Upper lobe of left lung (tissue), 6 donors: ENCODE data around the gene JOSD1. TPM values are rescaled to one million over a fixed set of nuclear protein-coding genes. Genes with fewer than 3 reads are reported as not detected.

Experiments
- ATAC-seq, 2 donors: fragments of 200-7000 bp; cut with Tn5 transposase; one replicate each; pipeline ENCODE4 v1.9.1; 2022; ENCODE audit warnings: mild to moderate bottlenecking in 2 of 2, moderate library complexity in 2 of 2; ENCODE audit not compliant: low FRiP score in 2 of 2
- DNase-seq, 2 donors: peaks; one replicate each; pipeline ENCODE4 v3.0.0-alpha.2; 2019 to 2020
- H3K27ac ChIP-seq, 4 donors: fragments of 200-600 bp; sonication (generic); one replicate each; pipeline ENCODE4 v1.5.1; 2016 to 2019
- H3K27me3 ChIP-seq, 4 donors: fragments of 200-600 bp; sonication (generic); one replicate each; pipeline ENCODE4 v1.5.1; 2017 to 2019
- H3K36me3 ChIP-seq, 4 donors: fragments of 200-600 bp; sonication (generic); one replicate each; pipeline ENCODE4 v1.5.1; 2016 to 2019
- H3K4me1 ChIP-seq, 4 donors: fragments of 200-600 bp; sonication (generic); one replicate each; pipeline ENCODE4 v1.5.1; 2018 to 2019
- H3K4me3 ChIP-seq, 4 donors: fragments of 200-600 bp; sonication (generic); one replicate each; pipeline ENCODE4 v1.5.1; 2017 to 2019; ENCODE audit warnings: mild to moderate bottlenecking in 2 of 4, moderate library complexity in 1 of 4
- H3K9me3 ChIP-seq, 4 donors: fragments of 200-600 bp; sonication (generic); one replicate each; pipeline ENCODE4 v1.5.1; 2018 to 2019
- EP300 ChIP-seq, 4 donors: sonication (generic); formaldehyde crosslinking; IDR thresholded peaks; one replicate each; pipeline ENCODE4 v1.5.1; 2017; ENCODE audit warnings: antibody characterized with exemption in 4 of 4, control low read depth in 2 of 4
- POLR2A ChIP-seq, 4 donors: fragments of 450-650 bp; IDR thresholded peaks; one replicate each; pipeline ENCODE4 v1.5.1; 2016 to 2017; ENCODE audit warnings: antibody characterized with exemption in 4 of 4, mild to moderate bottlenecking in 2 of 4
- POLR2AphosphoS5 ChIP-seq, 2 donors: sonication (generic); formaldehyde crosslinking; IDR thresholded peaks; one replicate each; pipeline ENCODE4 v1.5.1; 2017; ENCODE audit warnings: antibody characterized with exemption in 2 of 2
- WGBS, 2 donors: methylation state at CpG; one replicate each; pipeline ENCODE4 v1.1.5; 2017 to 2018; 5-methylcytosine and 5-hydroxymethylcytosine counted together
- total RNA-seq, 6 donors: library from RNA; depleted of rRNA in 4 of 6; stranded (reverse); fragments of >200 nt in 4 of 6; gene quantifications; one replicate each; pipeline versions ENCODE4 v1.1.0 to v1.2.1, GENCODE V29; 2016 to 2021
- TF ChIP-seq, protein P1 (sequence below), 6 experiments: fragments of 450-650 bp in 4 of 6; fragments of 200-600 bp in 2 of 6; sonication (generic) in 2 of 6; IDR thresholded peaks; one replicate each; pipeline ENCODE4 v1.5.1; 2016 to 2019; ENCODE audit warnings: antibody characterized with exemption in 6 of 6
- donor health status: DM: no; HTN: no; CAD: no; lungs with moderate emphysema.
- donor health status: DM: no; HTN: yes; CAD: no; lungs with severe emphysema.

Gene JOSD1
- total RNA-seq, 6 donors from 2014 or later = 47.1 to 84.8 (median 67.3) TPM

GRCh38 chr22:38707346-38707745 lies 6.6 kb upstream of the JOSD1 start:
- H3K27me3 ChIP-seq = no peaks in the 10 kb centered on the region
- H3K4me1 ChIP-seq = peaks cover 30 to 44% (median 35%) of the 10 kb centered on the region in 4 donors
- DNase-seq (no peak), ATAC-seq (no peak)
- peak overlapping the region in 3 of 4 donors; percentile 61 to 99 (median 80) for H3K4me3 ChIP-seq
- peak overlapping the region; percentile 94 to 99 (median 98) for H3K27ac ChIP-seq
- WGBS, 2 donors = 31% methylated on average over 2 of the region's 2 CpGs
- H3K9me3 ChIP-seq = no peaks in the 10 kb centered on the region
- peaks cover 0 to 16% (median 6%) of the 10 kb centered on the region in 4 donors for H3K36me3 ChIP-seq
- TF ChIP-seq POLR2A (IDR thresholded peaks at IDR 0.05) (no peak), EP300 (IDR thresholded peaks at IDR 0.05) (no peak), POLR2AphosphoS5 (IDR thresholded peaks at IDR 0.05) (no peak)
- TF ChIP-seq, protein P1, sequence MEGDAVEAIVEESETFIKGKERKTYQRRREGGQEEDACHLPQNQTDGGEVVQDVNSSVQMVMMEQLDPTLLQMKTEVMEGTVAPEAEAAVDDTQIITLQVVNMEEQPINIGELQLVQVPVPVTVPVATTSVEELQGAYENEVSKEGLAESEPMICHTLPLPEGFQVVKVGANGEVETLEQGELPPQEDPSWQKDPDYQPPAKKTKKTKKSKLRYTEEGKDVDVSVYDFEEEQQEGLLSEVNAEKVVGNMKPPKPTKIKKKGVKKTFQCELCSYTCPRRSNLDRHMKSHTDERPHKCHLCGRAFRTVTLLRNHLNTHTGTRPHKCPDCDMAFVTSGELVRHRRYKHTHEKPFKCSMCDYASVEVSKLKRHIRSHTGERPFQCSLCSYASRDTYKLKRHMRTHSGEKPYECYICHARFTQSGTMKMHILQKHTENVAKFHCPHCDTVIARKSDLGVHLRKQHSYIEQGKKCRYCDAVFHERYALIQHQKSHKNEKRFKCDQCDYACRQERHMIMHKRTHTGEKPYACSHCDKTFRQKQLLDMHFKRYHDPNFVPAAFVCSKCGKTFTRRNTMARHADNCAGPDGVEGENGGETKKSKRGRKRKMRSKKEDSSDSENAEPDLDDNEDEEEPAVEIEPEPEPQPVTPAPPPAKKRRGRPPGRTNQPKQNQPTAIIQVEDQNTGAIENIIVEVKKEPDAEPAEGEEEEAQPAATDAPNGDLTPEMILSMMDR (IDR thresholded peaks at IDR 0.05) = no peak

GRCh38 chr22:38706901-38707195 lies 6.1 kb upstream of the JOSD1 start:
- Histone ChIP-seq H3K27me3 (no peaks in the 10 kb centered on the region), H3K36me3 (peaks cover 0 to 16% (median 6%) of the 10 kb centered on the region in 4 donors), H3K4me3 (peak overlapping the region; percentile 61 to 99 (median 74)), H3K4me1 (peaks cover 28 to 39% (median 34%) of the 10 kb centered on the region in 4 donors), H3K27ac (peak overlapping the region; percentile 94 to 99 (median 98)), H3K9me3 (no peaks in the 10 kb centered on the region)
- no peak for DNase-seq
- 0% methylated on average over 4 of the region's 4 CpGs for WGBS, 2 donors
- TF ChIP-seq POLR2A (IDR thresholded peaks at IDR 0.05) (no peak), EP300 (IDR thresholded peaks at IDR 0.05) (no peak), POLR2AphosphoS5 (IDR thresholded peaks at IDR 0.05) (no peak)
- TF ChIP-seq, protein P1 (IDR thresholded peaks at IDR 0.05) = no peak
- no peak for ATAC-seq

DNA sequence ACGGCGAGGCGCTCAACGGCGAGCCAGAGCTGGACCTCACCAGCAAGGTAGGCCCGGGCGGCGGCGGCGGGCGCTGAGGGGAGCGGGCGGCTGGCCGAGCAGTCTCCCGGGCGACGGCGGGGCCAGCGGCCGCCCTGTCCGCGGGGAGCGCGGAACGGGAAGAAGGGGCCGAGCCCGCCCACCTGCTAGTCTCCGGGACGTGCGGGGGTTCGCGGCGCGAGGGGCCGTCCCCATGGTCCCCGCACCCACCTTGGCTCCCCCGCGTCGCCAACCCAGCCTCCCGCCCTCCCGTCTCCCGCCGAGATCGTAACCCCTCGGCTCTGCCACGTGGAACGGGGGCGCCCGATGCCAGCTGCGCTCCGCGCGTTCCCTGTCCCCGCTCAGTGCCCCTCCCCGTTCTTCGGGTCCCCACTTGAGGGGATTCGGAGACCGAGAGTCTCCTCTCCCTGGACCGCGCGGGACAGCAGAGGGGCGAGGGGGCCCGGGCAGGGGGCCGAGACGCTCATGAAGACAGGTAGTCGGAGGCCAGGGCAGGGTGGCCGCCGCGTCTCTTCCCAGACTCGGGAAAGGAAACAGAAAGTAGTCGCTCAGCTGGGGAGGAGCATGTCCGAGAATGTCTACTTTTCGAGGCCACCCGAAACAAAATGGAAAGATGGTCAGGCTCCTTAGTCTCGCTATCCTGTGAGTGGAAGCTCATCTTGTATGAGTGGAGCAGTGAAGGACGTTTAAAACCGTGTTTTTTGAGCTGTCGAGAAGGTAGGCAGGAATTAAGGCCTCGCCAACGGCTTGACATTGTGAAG lies 5.6 kb upstream of the JOSD1 start:
- ATAC-seq = peak in 1 of 2 donors; percentile 18
- H3K36me3 ChIP-seq = peaks cover 0 to 16% (median 6%) of the 10 kb centered on the region in 4 donors
- H3K9me3 ChIP-seq = no peaks in the 10 kb centered on the region
- peaks cover 32 to 41% (median 39%) of the 10 kb centered on the region in 4 donors for H3K4me1 ChIP-seq
- TF ChIP-seq EP300 (IDR thresholded peaks at IDR 0.05) = no peak
- TF ChIP-seq POLR2A (IDR thresholded peaks at IDR 0.05) = peak in 1 of 4 donors; percentile 7
- DNase-seq = peak; percentile 45 to 94
- H3K27me3 ChIP-seq = no peaks in the 10 kb centered on the region
- H3K27ac ChIP-seq = peak overlapping the region; percentile 94 to 99 (median 98)
- H3K4me3 ChIP-seq = peak overlapping the region; percentile 61 to 99 (median 74)
- WGBS, 2 donors = 0% methylated on average over 20 to 70 of the region's 80 CpGs

DNA sequence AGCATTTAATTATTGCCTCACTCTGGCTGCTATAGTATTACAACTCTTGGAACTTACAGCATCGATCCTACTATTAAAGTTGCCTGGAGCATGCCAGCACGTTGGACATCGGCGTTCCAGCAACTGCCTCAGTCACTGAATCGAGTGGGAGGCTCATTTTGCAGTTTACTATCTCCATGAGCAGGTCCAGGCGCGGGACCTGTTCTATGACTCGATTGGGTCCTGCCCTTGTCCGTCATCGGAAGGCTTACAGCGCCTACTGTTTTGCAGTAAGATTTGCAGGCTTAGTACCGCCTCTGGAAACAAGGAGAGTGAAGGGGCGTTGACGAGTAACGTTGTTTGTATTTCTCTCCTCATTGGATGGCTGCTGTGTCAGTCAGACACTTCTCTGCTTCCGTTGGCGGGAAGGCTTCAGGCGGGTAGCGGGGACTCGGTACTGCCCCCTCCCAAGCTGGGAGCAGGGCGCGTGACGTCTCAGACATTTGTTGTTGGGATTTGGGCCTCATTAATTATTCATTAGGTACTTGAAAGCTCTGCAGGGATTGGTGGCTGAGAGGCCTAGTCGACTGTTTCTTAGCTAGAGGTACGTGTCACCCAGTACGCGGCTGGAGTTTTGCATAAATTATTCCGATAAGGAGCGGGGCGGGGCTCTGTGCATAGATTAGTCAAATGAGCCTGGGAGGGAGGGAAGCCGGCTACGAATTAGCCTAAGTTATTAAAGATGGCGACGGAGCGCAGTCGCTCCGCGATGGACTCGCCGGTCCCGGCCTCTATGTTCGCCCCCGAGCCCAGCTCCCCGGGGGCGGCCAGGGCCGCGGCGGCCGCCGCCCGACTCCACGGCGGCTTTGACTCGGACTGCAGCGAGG lies 4.7 kb upstream of the JOSD1 start, which contains the start of gene GTPBP1:
Gene GTPBP1, plus strand, starts transcription at position 710 of the 866 bp plus-strand sequence. Its CDS starts 12 bp downstream, at position 722.
- TF ChIP-seq POLR2AphosphoS5 (IDR thresholded peaks at IDR 0.05) (peak; percentile 59 to 93), EP300 (IDR thresholded peaks at IDR 0.05) (peak in 1 of 4 donors; percentile 40), POLR2A (IDR thresholded peaks at IDR 0.05) (peak in 3 of 4 donors; percentile 88 to 99 (median 92))
- TF ChIP-seq, protein P1 (IDR thresholded peaks at IDR 0.05) = peak in 4 of 6 experiments; percentile 24 to 41 (median 36)
- Histone ChIP-seq H3K9me3 (no peaks in the 10 kb centered on the region), H3K4me1 (peaks cover 32 to 41% (median 39%) of the 10 kb centered on the region in 4 donors), H3K27ac (peak within 1 kb of the TSS; percentile 94 to 99 (median 98)), H3K27me3 (no peaks in the 10 kb centered on the region), H3K36me3 (peaks cover 0 to 11% (median 3%) of the 10 kb centered on the region in 4 donors), H3K4me3 (peak within 1 kb of the TSS; percentile 61 to 99 (median 74))
- DNase-seq = peak; percentile 86 to 100
- 0% methylated on average over 15 to 47 of the region's 55 CpGs for WGBS, 2 donors
- peak; percentile 92 to 98 for ATAC-seq
